Measurements from ENCODE around the gene CSF2RB. TPM values are rescaled to one million over a fixed set of nuclear protein-coding genes. Genes with fewer than 3 reads are reported as not detected.

The CSF2RB gene
- total RNA-seq, 1 experiment from 2014 or later: 0.07 TPM

DNA sequence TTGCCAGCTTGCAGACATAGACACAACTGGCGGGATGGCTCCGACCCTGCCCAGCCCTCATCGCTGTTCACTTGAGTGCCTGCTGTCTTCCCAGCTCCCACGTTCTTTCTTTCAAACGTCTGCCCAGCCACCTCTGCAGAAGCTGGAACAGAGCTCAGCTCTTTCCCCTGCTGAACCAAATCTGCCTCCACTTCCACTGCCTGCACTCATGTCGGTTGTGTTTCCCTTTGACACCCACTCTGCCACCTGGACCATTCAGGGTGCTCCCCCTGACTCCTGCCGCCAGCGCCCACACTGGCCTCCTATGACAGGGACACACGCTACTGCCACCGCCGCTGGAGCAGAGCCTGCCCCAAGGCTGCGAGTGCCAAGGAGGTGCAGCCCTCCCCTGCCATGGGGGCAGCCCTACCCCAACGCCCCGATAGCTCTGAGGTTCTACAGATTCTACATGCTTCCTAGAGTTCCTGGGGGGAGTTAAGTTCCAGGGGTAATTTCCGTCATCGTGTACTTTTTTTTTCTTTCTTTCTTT, 67.9 kb downstream of the CSF2RB start (continued):
- TF ChIP-seq, protein P1, sequence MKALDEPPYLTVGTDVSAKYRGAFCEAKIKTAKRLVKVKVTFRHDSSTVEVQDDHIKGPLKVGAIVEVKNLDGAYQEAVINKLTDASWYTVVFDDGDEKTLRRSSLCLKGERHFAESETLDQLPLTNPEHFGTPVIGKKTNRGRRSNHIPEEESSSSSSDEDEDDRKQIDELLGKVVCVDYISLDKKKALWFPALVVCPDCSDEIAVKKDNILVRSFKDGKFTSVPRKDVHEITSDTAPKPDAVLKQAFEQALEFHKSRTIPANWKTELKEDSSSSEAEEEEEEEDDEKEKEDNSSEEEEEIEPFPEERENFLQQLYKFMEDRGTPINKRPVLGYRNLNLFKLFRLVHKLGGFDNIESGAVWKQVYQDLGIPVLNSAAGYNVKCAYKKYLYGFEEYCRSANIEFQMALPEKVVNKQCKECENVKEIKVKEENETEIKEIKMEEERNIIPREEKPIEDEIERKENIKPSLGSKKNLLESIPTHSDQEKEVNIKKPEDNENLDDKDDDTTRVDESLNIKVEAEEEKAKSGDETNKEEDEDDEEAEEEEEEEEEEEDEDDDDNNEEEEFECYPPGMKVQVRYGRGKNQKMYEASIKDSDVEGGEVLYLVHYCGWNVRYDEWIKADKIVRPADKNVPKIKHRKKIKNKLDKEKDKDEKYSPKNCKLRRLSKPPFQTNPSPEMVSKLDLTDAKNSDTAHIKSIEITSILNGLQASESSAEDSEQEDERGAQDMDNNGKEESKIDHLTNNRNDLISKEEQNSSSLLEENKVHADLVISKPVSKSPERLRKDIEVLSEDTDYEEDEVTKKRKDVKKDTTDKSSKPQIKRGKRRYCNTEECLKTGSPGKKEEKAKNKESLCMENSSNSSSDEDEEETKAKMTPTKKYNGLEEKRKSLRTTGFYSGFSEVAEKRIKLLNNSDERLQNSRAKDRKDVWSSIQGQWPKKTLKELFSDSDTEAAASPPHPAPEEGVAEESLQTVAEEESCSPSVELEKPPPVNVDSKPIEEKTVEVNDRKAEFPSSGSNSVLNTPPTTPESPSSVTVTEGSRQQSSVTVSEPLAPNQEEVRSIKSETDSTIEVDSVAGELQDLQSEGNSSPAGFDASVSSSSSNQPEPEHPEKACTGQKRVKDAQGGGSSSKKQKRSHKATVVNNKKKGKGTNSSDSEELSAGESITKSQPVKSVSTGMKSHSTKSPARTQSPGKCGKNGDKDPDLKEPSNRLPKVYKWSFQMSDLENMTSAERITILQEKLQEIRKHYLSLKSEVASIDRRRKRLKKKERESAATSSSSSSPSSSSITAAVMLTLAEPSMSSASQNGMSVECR (CRISPR knock-in tag; IDR thresholded peaks at IDR 0.05; ENCODE audit: borderline replicate concordance): no peak
- TF ChIP-seq, protein P2, sequence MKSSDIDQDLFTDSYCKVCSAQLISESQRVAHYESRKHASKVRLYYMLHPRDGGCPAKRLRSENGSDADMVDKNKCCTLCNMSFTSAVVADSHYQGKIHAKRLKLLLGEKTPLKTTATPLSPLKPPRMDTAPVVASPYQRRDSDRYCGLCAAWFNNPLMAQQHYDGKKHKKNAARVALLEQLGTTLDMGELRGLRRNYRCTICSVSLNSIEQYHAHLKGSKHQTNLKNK (CRISPR knock-in tag; IDR thresholded peaks at IDR 0.05): no peak
- TF ChIP-seq, protein P3, sequence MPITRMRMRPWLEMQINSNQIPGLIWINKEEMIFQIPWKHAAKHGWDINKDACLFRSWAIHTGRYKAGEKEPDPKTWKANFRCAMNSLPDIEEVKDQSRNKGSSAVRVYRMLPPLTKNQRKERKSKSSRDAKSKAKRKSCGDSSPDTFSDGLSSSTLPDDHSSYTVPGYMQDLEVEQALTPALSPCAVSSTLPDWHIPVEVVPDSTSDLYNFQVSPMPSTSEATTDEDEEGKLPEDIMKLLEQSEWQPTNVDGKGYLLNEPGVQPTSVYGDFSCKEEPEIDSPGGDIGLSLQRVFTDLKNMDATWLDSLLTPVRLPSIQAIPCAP (CRISPR knock-in tag; IDR thresholded peaks at IDR 0.05): no peak
- TF ChIP-seq SP1 (CRISPR knock-in tag; conservative IDR thresholded peaks at IDR 0.05) (no peak), TEAD1 (CRISPR knock-in tag; IDR thresholded peaks at IDR 0.05) (no peak), ETV6 (CRISPR knock-in tag; IDR thresholded peaks at IDR 0.05) (no peak), ESRRA (CRISPR knock-in tag; IDR thresholded peaks at IDR 0.05; ENCODE audit: borderline replicate concordance) (no peak)
- TF ChIP-seq, protein P4, sequence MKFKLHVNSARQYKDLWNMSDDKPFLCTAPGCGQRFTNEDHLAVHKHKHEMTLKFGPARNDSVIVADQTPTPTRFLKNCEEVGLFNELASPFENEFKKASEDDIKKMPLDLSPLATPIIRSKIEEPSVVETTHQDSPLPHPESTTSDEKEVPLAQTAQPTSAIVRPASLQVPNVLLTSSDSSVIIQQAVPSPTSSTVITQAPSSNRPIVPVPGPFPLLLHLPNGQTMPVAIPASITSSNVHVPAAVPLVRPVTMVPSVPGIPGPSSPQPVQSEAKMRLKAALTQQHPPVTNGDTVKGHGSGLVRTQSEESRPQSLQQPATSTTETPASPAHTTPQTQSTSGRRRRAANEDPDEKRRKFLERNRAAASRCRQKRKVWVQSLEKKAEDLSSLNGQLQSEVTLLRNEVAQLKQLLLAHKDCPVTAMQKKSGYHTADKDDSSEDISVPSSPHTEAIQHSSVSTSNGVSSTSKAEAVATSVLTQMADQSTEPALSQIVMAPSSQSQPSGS (CRISPR knock-in tag; IDR thresholded peaks at IDR 0.05; ENCODE audit: borderline replicate concordance, low read depth): no peak

DNA sequence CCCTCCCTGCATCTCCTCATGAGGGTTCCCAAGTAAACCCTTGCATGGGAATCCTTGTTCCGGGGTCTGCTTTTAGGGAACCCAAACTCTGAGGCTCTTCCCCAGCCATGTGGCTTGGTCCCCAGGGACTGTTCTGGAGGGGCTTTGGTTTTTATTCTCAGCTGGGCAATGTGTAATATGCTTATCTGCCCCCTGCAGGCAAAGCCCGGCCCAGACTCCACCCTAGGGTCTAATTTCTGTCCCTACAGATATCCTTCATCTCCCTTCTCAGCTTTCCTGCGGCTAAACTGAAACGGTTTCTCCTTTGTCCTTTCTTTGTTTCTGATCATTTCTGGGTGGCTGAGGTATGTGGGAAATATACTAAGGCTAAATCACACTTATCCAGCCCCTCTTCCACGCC, 68.7 kb downstream of the CSF2RB start:
- Mint-ChIP-seq H3K36me3 (peaks cover 11% of the 10 kb centered on the region; the same call in 1 of the 2 replicates), H3K27ac (no peak overlapping the region), H3K4me1 (peaks cover 13% of the 10 kb centered on the region), H3K27me3 (ENCODE audit: low read depth) (peaks cover 26% of the 10 kb centered on the region), H3K4me3 (no peak overlapping the region), H3K9me3 (peaks cover 20% of the 10 kb centered on the region)
- ATAC-seq: no peak
- DNase-seq (ENCODE audit: low spot score): no peak
- ChIA-PET POLR2A (interaction anchor here (0.6 to 0.7 kb wide), 2 partner anchors 120 to 1146 kb away, joined by 3 to 4 read pairs; no protein-coding TSS in a partner anchor), CTCF (interaction anchor here (0.7 to 5.0 kb wide), 5 partner anchors 9 to 200 kb away, joined by 3 to 26 read pairs (median 4); no protein-coding TSS in a partner anchor)
- TF ChIP-seq, protein P5, sequence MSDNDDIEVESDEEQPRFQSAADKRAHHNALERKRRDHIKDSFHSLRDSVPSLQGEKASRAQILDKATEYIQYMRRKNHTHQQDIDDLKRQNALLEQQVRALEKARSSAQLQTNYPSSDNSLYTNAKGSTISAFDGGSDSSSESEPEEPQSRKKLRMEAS (CRISPR knock-in tag; IDR thresholded peaks at IDR 0.05): no peak
- no peak for TF ChIP-seq NFYB (CRISPR knock-in tag; conservative IDR thresholded peaks at IDR 0.05; ENCODE audit: low read depth)
- no peak for TF ChIP-seq FOXK1 (CRISPR knock-in tag; IDR thresholded peaks at IDR 0.05)
- TF ChIP-seq ZNF416 (CRISPR knock-in tag; IDR thresholded peaks at IDR 0.05): no peak
- TF ChIP-seq TP53 (CRISPR knock-in tag; IDR thresholded peaks at IDR 0.05): no peak
- TF ChIP-seq, protein P6, sequence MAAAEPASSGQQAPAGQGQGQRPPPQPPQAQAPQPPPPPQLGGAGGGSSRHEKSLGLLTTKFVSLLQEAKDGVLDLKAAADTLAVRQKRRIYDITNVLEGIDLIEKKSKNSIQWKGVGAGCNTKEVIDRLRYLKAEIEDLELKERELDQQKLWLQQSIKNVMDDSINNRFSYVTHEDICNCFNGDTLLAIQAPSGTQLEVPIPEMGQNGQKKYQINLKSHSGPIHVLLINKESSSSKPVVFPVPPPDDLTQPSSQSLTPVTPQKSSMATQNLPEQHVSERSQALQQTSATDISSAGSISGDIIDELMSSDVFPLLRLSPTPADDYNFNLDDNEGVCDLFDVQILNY (CRISPR knock-in tag; IDR thresholded peaks at IDR 0.05): no peak
- TF ChIP-seq, protein P7, sequence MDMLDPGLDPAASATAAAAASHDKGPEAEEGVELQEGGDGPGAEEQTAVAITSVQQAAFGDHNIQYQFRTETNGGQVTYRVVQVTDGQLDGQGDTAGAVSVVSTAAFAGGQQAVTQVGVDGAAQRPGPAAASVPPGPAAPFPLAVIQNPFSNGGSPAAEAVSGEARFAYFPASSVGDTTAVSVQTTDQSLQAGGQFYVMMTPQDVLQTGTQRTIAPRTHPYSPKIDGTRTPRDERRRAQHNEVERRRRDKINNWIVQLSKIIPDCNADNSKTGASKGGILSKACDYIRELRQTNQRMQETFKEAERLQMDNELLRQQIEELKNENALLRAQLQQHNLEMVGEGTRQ (CRISPR knock-in tag; IDR thresholded peaks at IDR 0.05): no peak
- TF ChIP-seq, protein P8, sequence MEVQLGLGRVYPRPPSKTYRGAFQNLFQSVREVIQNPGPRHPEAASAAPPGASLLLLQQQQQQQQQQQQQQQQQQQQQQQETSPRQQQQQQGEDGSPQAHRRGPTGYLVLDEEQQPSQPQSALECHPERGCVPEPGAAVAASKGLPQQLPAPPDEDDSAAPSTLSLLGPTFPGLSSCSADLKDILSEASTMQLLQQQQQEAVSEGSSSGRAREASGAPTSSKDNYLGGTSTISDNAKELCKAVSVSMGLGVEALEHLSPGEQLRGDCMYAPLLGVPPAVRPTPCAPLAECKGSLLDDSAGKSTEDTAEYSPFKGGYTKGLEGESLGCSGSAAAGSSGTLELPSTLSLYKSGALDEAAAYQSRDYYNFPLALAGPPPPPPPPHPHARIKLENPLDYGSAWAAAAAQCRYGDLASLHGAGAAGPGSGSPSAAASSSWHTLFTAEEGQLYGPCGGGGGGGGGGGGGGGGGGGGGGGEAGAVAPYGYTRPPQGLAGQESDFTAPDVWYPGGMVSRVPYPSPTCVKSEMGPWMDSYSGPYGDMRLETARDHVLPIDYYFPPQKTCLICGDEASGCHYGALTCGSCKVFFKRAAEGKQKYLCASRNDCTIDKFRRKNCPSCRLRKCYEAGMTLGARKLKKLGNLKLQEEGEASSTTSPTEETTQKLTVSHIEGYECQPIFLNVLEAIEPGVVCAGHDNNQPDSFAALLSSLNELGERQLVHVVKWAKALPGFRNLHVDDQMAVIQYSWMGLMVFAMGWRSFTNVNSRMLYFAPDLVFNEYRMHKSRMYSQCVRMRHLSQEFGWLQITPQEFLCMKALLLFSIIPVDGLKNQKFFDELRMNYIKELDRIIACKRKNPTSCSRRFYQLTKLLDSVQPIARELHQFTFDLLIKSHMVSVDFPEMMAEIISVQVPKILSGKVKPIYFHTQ (CRISPR knock-in tag; IDR thresholded peaks at IDR 0.05): no peak
- TF ChIP-seq IRF2 (CRISPR knock-in tag; IDR thresholded peaks at IDR 0.05; ENCODE audit: borderline replicate concordance, low read depth): no peak
- TF ChIP-seq MYBL2 (CRISPR knock-in tag; IDR thresholded peaks at IDR 0.05): no peak
- TF ChIP-seq, protein P9, sequence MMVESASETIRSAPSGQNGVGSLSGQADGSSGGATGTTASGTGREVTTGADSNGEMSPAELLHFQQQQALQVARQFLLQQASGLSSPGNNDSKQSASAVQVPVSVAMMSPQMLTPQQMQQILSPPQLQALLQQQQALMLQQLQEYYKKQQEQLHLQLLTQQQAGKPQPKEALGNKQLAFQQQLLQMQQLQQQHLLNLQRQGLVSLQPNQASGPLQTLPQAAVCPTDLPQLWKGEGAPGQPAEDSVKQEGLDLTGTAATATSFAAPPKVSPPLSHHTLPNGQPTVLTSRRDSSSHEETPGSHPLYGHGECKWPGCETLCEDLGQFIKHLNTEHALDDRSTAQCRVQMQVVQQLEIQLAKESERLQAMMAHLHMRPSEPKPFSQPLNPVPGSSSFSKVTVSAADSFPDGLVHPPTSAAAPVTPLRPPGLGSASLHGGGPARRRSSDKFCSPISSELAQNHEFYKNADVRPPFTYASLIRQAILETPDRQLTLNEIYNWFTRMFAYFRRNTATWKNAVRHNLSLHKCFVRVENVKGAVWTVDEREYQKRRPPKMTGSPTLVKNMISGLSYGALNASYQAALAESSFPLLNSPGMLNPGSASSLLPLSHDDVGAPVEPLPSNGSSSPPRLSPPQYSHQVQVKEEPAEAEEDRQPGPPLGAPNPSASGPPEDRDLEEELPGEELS (CRISPR knock-in tag; IDR thresholded peaks at IDR 0.05): no peak
- TF ChIP-seq, protein P10, sequence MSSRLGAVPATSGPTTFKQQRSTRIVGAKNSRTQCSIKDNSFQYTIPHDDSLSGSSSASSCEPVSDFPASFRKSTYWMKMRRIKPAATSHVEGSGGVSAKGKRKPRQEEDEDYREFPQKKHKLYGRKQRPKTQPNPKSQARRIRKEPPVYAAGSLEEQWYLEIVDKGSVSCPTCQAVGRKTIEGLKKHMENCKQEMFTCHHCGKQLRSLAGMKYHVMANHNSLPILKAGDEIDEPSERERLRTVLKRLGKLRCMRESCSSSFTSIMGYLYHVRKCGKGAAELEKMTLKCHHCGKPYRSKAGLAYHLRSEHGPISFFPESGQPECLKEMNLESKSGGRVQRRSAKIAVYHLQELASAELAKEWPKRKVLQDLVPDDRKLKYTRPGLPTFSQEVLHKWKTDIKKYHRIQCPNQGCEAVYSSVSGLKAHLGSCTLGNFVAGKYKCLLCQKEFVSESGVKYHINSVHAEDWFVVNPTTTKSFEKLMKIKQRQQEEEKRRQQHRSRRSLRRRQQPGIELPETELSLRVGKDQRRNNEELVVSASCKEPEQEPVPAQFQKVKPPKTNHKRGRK (CRISPR knock-in tag; IDR thresholded peaks at IDR 0.05; ENCODE audit: borderline replicate concordance): no peak
